ENCODE data around the gene SLC7A6. TPM values are rescaled to one million over a fixed set of nuclear protein-coding genes. Genes with fewer than 3 reads are reported as not detected.

SLC7A6 gene
- total RNA-seq, 4 donors from 2014 or later = 6.8 to 40.0 (median 19.6) TPM

- intact Hi-C loops (cut with DNase I; ENCODE audit: low total_unique reads) = no loop called here
- H3K36me3 ChIP-seq = no peaks in the 10 kb centered on the region
Measured at GRCh38 chr16:68289621-68290329, 25.4 kb downstream of the SLC7A6 start.

GRCh38 chr16:68290450-68290849 is 26.1 kb downstream of the SLC7A6 start:
- intact Hi-C loops (cut with DNase I; ENCODE audit: low total_unique reads) = no loop called here
- H3K27me3 ChIP-seq = no peaks in the 10 kb centered on the region
- H3K36me3 ChIP-seq = no peaks in the 10 kb centered on the region
- no peak overlapping the region for H3K4me3 ChIP-seq
- H3K27ac ChIP-seq = peak overlapping the region; percentile 38 to 54
- H3K4me1 ChIP-seq = no peaks in the 10 kb centered on the region
- TF ChIP-seq CTCF (IDR thresholded peaks at IDR 0.05) (no peak), POLR2A (IDR thresholded peaks at IDR 0.05) (no peak)
- H3K9me3 ChIP-seq = no peaks in the 10 kb centered on the region
- no peak for DNase-seq

More at GRCh38 chr16:68289621-68290329, 25.4 kb downstream of the SLC7A6 start:
- Histone ChIP-seq H3K9me3 (no peaks in the 10 kb centered on the region), H3K27me3 (no peaks in the 10 kb centered on the region), H3K4me1 (no peaks in the 10 kb centered on the region), H3K27ac (peak overlapping the region; percentile 38 to 54), H3K4me3 (no peak overlapping the region)
- DNase-seq = no peak
- no peak for TF ChIP-seq POLR2A (IDR thresholded peaks at IDR 0.05)
- no peak for TF ChIP-seq CTCF (IDR thresholded peaks at IDR 0.05)

- TF ChIP-seq POLR2A (IDR thresholded peaks at IDR 0.05) (no peak), CTCF (IDR thresholded peaks at IDR 0.05) (no peak)
- Histone ChIP-seq H3K9me3 (no peaks in the 10 kb centered on the region), H3K27me3 (no peaks in the 10 kb centered on the region), H3K36me3 (no peaks in the 10 kb centered on the region), H3K27ac (peak overlapping the region in 1 of 2 donors; percentile 54), H3K4me1 (no peaks in the 10 kb centered on the region), H3K4me3 (no peak overlapping the region)
- intact Hi-C loops (cut with DNase I; ENCODE audit: low total_unique reads) = no loop called here
- no peak for DNase-seq
Measured at GRCh38 chr16:68291227-68291626, 26.9 kb downstream of the SLC7A6 start.

GRCh38 chr16:68292425-68292824 is 28.1 kb downstream of the SLC7A6 start:
- H3K36me3 ChIP-seq = no peaks in the 10 kb centered on the region
- intact Hi-C loops (cut with DNase I; ENCODE audit: low total_unique reads) = no loop called here

More at GRCh38 chr16:68292425-68292824, 28.1 kb downstream of the SLC7A6 start:
- Histone ChIP-seq H3K9me3 (no peaks in the 10 kb centered on the region), H3K4me3 (no peak overlapping the region), H3K4me1 (no peaks in the 10 kb centered on the region), H3K27ac (no peak overlapping the region), H3K27me3 (no peaks in the 10 kb centered on the region)
- no peak for TF ChIP-seq CTCF (IDR thresholded peaks at IDR 0.05)
- no peak for TF ChIP-seq POLR2A (IDR thresholded peaks at IDR 0.05)
- no peak for DNase-seq

Data from uterus (tissue), 4 donors.